Calu3 (cell line): ENCODE data around the gene FASTK. TPM values are rescaled to one million over a fixed set of nuclear protein-coding genes. Genes with fewer than 3 reads are reported as not detected.

Experiments
- BruUV-seq: library from RNA; stranded (reverse); fragments of 400-500 nt; replicated peaks from 2 replicates; lab custom pipeline; 2021; lab: Mats Ljungman, UMichigan
- CTCF ChIA-PET: fragments of 300-600 bp; sonication (Branson Sonifier 250); formaldehyde crosslinking; loops from one replicate; lab custom pipeline; 2022; ENCODE audit warnings: antibody characterized with exemption; lab: Charles Lee
- DNase-seq: peaks from one replicate; pipeline ENCODE4 v3.0.0; 2022
- H3K27ac Mint-ChIP-seq: one replicate; pipeline ENCODE4 v1.8.0; 2022; ENCODE audit warnings: mixed read lengths; ENCODE audit not compliant: unreplicated experiment
- H3K27me3 Mint-ChIP-seq: one replicate; pipeline ENCODE4 v1.8.0; 2022; ENCODE audit warnings: mixed read lengths; ENCODE audit not compliant: unreplicated experiment
- H3K36me3 Mint-ChIP-seq: one replicate; pipeline ENCODE4 v1.8.0; 2022; ENCODE audit warnings: mild to moderate bottlenecking, moderate library complexity, mixed read lengths; ENCODE audit not compliant: insufficient read depth, unreplicated experiment
- H3K4me1 Mint-ChIP-seq: one replicate; pipeline ENCODE4 v1.8.0; 2022; ENCODE audit warnings: mild to moderate bottlenecking, low read depth, mixed read lengths; ENCODE audit not compliant: unreplicated experiment
- H3K4me3 Mint-ChIP-seq: one replicate; pipeline ENCODE4 v1.8.0; 2022; ENCODE audit warnings: mild to moderate bottlenecking, low read depth, moderate library complexity, mixed read lengths; ENCODE audit not compliant: unreplicated experiment
- H3K9me3 Mint-ChIP-seq: one replicate; pipeline ENCODE4 v1.8.0; 2022; ENCODE audit warnings: low read depth, mixed read lengths; ENCODE audit not compliant: unreplicated experiment
- intact Hi-C: fragments of 100-400 bp; cut with micrococcal nuclease; formaldehyde crosslinking; loops from one replicate; pipeline ENCODE4 v1.10.0; 2022; ENCODE audit not compliant: unreplicated experiment
- total RNA-seq: library from RNA; stranded (reverse); gene quantifications from 2 replicates; pipeline ENCODE4 v1.2.3, GENCODE V29; 2022
- TF ChIP-seq, protein P1 (sequence below): fragments of 200-600 bp; IDR thresholded peaks from one replicate; pipeline ENCODE4 v1.8.0; 2022; ENCODE audit warnings: antibody characterized with exemption; ENCODE audit not compliant: unreplicated experiment

FASTK gene
- total RNA-seq, 1 experiment from 2014 or later, result 113 TPM

DNA sequence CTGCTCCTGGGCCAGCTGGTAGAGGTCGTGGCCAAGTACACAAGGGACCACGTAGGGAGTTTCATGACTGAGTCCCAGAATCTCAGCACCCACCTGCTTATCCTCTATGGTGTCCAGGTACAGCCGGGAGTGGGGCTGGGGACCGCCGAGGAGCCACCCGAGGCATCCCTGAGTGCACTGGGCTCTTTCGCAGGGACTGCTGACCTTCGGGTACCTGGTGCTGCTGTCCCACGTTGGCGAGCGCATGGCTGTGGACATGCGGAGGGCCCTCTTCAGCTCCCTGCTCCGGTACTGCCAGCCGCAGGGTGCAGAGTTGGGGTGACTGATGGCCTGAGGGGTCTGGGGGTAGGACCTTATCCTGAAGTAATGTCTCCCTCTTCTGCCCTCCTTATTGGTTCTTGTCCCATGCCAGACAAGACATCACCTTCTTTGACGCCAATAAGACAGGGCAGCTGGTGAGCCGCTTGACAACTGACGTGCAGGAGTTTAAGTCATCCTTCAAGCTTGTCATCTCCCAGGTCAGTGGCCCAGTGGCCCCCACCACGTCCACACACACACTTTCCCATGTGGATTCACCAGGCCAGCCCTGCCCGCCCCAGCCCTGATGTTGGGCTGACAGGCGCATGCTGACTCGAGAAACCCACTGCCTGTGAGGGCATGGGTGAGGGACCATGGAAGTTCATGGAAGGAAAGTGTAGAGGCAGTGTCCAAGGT lies 46.1 kb downstream of the FASTK start:
- H3K4me1 Mint-ChIP-seq, result peaks cover 14% of the 10 kb centered on the region
- intact Hi-C loops, result no loop called here
- TF ChIP-seq, protein P1, sequence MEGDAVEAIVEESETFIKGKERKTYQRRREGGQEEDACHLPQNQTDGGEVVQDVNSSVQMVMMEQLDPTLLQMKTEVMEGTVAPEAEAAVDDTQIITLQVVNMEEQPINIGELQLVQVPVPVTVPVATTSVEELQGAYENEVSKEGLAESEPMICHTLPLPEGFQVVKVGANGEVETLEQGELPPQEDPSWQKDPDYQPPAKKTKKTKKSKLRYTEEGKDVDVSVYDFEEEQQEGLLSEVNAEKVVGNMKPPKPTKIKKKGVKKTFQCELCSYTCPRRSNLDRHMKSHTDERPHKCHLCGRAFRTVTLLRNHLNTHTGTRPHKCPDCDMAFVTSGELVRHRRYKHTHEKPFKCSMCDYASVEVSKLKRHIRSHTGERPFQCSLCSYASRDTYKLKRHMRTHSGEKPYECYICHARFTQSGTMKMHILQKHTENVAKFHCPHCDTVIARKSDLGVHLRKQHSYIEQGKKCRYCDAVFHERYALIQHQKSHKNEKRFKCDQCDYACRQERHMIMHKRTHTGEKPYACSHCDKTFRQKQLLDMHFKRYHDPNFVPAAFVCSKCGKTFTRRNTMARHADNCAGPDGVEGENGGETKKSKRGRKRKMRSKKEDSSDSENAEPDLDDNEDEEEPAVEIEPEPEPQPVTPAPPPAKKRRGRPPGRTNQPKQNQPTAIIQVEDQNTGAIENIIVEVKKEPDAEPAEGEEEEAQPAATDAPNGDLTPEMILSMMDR, result no peak
- CTCF ChIA-PET, result no interaction called here
- H3K27me3 Mint-ChIP-seq, result no peaks in the 10 kb centered on the region
- DNase-seq, result no peak
- H3K4me3 Mint-ChIP-seq, result no peak overlapping the region
- H3K27ac Mint-ChIP-seq, result no peak overlapping the region
- peaks cover 9% of the 10 kb centered on the region for H3K36me3 Mint-ChIP-seq
- no TSS peak for BruUV-seq
- no peaks in the 10 kb centered on the region for H3K9me3 Mint-ChIP-seq

DNA sequence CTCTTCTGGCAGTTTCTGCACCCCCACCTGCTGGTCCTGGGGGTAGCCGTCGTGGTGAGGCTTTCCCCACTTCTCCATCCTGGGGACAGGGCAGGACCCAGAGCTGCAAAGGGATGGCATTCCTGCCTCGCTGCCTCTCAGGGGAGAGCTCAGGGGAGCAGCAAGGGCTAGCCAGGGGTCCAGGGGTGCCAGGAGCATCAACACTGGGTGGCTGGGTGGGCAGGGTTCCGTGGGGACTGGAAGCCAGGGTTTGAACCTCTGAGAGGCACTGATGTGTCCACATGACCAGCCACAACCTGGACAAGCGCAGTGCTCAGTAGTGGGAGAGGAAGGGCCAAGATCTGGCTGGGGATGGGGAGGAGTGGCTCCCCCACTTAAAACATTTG lies 46.8 kb downstream of the FASTK start:
- no peak overlapping the region for H3K27ac Mint-ChIP-seq
- peaks cover 7% of the 10 kb centered on the region for H3K36me3 Mint-ChIP-seq
- TF ChIP-seq, protein P1, result no peak
- CTCF ChIA-PET, result no interaction called here
- intact Hi-C loops, result no loop called here
- H3K4me3 Mint-ChIP-seq, result no peak overlapping the region
- H3K4me1 Mint-ChIP-seq, result peaks cover 14% of the 10 kb centered on the region
- BruUV-seq, result no TSS peak
- H3K9me3 Mint-ChIP-seq, result no peaks in the 10 kb centered on the region
- no peaks in the 10 kb centered on the region for H3K27me3 Mint-ChIP-seq
- DNase-seq, result no peak

DNA sequence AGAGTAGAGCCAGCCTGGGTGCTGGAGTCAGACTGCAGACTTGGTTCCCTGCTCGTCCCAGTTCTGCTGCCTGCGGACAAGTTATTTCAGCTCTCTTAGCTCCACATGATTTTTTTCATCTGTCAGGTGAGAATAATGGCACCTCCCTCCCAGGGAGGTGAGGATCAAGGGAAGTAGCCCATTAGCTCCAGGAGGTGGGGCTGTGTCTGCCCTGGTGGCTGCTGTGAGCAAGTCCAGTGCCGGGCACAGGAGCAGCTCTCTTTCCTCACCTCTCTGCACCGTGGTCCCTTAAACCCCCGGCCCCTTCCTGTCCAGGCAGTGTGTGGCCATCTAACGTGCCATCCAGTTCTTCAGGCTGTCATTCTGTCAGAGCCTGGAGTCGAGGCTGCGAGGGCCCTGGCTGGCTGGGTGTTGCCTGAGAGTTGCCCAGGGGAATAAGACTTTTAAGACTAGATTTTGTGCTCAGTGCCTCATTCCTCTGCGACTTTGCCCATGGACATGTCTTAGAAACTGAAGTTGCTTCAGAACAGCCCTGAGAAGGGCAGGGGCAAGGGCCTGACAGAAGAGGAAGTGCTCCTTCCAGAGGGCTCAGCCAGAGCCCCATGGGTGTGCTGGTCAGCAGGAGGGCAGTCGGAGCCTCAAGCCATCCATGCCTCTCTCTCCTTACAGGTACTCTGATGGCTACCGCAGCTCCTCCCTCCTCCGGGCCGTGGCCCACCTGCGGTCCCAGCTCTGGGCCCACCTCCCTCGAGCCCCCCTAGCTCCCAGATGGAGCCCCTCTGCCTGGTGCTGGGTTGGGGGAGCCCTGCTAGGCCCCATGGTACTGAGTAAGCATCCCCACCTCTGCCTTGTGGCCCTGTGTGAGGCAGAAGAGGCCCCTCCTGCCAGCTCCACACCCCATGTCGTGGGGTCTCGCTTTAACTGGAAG lies 47.4 kb downstream of the FASTK start:
- TF ChIP-seq, protein P1, result peak; percentile 14
- Mint-ChIP-seq H3K36me3 (peaks cover 13% of the 10 kb centered on the region), H3K9me3 (no peaks in the 10 kb centered on the region), H3K27ac (no peak overlapping the region), H3K4me1 (peaks cover 16% of the 10 kb centered on the region), H3K27me3 (no peaks in the 10 kb centered on the region), H3K4me3 (no peak overlapping the region)
- no TSS peak for BruUV-seq
- CTCF ChIA-PET, result no interaction called here
- DNase-seq, result no peak
- intact Hi-C loops, result no loop called here

- DNase-seq, result no peak
- TF ChIP-seq, protein P1, result no peak
- Mint-ChIP-seq H3K27me3 (no peaks in the 10 kb centered on the region), H3K9me3 (no peaks in the 10 kb centered on the region), H3K4me1 (peaks cover 37% of the 10 kb centered on the region), H3K4me3 (no peak overlapping the region), H3K27ac (no peak overlapping the region), H3K36me3 (peaks cover 20% of the 10 kb centered on the region)
- CTCF ChIA-PET, result no interaction called here
- intact Hi-C loops, result no loop called here
- BruUV-seq, result no TSS peak
Observed at GRCh38 chr7:151031011-151031410, 49.6 kb downstream of the FASTK start.
